ENCODE results near the gene STAT6. TPM values are rescaled to one million over a fixed set of nuclear protein-coding genes. Genes with fewer than 3 reads are reported as not detected.

The STAT6 gene
- total RNA-seq, 2 donors from 2014 or later: 124 to 237 TPM

GRCh38 chr12:57139796-57140649 is 28.9 kb upstream of the STAT6 start:
- TF ChIP-seq, protein P1, sequence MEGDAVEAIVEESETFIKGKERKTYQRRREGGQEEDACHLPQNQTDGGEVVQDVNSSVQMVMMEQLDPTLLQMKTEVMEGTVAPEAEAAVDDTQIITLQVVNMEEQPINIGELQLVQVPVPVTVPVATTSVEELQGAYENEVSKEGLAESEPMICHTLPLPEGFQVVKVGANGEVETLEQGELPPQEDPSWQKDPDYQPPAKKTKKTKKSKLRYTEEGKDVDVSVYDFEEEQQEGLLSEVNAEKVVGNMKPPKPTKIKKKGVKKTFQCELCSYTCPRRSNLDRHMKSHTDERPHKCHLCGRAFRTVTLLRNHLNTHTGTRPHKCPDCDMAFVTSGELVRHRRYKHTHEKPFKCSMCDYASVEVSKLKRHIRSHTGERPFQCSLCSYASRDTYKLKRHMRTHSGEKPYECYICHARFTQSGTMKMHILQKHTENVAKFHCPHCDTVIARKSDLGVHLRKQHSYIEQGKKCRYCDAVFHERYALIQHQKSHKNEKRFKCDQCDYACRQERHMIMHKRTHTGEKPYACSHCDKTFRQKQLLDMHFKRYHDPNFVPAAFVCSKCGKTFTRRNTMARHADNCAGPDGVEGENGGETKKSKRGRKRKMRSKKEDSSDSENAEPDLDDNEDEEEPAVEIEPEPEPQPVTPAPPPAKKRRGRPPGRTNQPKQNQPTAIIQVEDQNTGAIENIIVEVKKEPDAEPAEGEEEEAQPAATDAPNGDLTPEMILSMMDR (IDR thresholded peaks at IDR 0.05): no peak
- TF ChIP-seq POLR2A (IDR thresholded peaks at IDR 0.05) (no peak), POLR2AphosphoS5 (IDR thresholded peaks at IDR 0.05) (no peak)
- H3K9me3 ChIP-seq: no peaks in the 10 kb centered on the region
- no peaks in the 10 kb centered on the region for H3K4me1 ChIP-seq (replicated peaks)
- intact Hi-C loops (cut with DNase I): no loop called here
- WGBS: 76% methylated on average over 6 of the region's 6 CpGs
- DNase-seq (ENCODE audit: low spot score): no peak
- H3K36me3 ChIP-seq: peaks cover 0 to 3% of the 10 kb centered on the region in 2 donors
- no peak overlapping the region for H3K27ac ChIP-seq
- H3K27me3 ChIP-seq (replicated peaks; ENCODE audit: insufficient read depth): no peaks in the 10 kb centered on the region
- no peak overlapping the region for H3K4me3 ChIP-seq

DNA sequence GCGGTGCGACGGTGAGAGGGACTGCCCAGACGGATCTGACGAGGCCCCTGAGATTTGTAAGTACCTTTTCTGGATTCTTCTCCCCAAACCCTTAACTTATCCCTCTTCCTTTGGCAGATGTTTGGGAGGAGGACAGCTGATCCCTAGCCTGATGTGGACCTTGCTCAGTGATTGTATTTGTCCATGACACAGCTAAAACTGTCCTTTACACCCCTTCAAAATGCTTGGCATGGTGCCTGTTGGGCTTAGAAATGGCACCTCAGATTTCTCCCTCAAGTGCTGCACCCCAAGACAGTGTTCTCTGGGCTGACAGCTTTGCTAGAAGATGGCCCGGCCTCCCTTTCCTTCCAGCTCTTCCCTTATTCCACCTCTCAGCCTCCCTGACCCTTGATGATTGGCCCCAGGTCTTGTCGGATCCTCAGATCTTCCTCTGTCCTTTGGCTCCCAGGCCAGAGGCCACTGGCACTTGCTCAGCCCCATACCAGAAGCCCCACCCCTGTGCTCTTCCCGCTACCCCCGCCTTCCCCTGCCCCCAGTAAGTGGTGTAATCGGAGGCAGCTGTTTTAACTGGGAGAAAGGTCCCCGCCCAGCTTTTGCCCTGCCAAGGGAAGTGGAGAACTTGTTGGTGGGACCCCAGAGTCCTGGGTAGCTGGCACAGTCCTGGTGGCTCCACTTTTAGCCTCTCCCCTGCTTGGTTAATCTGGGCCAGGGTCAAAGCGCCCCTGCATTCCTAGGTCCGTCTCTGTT is 27.5 kb upstream of the STAT6 start:
- intact Hi-C loops (cut with DNase I): no loop called here
- Histone ChIP-seq H3K27ac (no peak overlapping the region), H3K4me1 (replicated peaks) (no peaks in the 10 kb centered on the region), H3K27me3 (replicated peaks; ENCODE audit: insufficient read depth) (no peaks in the 10 kb centered on the region), H3K36me3 (no peaks in the 10 kb centered on the region), H3K4me3 (no peak overlapping the region), H3K9me3 (no peaks in the 10 kb centered on the region)
- no peak for TF ChIP-seq POLR2AphosphoS5 (IDR thresholded peaks at IDR 0.05)
- TF ChIP-seq POLR2A (IDR thresholded peaks at IDR 0.05): no peak
- TF ChIP-seq, protein P1 (IDR thresholded peaks at IDR 0.05): no peak
- WGBS: 73% methylated on average over 13 of the region's 13 CpGs
- no peak for DNase-seq (ENCODE audit: low spot score)

DNA sequence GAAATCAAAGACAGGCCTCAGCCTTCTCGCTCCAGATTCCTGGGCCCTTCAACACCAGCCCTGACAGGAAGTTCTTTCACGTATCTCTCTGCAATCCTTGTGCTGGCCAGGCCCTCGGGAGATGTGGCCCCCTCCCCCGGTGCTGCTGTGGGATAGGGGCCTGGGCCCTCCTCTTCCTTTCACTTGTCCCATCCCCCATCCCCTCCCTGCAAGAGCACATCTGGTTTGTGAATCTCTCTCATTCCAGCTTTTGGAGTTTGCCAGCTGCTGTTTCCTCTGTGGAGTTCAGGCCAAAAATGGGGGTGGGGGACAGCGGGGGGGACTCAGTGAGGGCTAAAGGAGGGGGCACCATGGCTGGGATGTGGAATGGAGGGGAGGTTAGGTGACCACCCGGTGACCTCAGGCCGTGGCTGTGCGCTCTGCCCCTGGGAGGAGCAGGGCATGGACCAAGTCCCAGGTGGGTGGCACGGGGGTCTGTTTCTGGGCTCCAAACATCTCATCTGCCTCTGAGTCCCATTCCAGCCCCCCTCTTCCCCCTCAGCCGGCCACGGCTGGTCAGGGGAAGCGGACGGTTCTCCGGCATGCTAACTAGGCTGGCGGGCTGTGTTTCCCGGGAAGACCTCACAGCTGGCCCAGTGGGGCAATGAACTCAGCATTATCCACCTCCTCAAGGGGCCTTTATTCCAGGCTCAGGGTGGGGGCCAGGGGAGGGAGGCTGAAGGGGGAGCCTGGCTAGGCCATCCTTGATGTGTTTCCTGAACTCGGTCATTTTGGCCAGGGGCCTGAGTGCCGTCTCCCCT is 24.6 kb upstream of the STAT6 start:
- H3K36me3 ChIP-seq: no peaks in the 10 kb centered on the region
- intact Hi-C loops (cut with DNase I): no loop called here
- H3K27me3 ChIP-seq (replicated peaks; ENCODE audit: insufficient read depth): no peaks in the 10 kb centered on the region
- no peak overlapping the region for H3K4me3 ChIP-seq
- no peaks in the 10 kb centered on the region for H3K9me3 ChIP-seq
- no peak for DNase-seq (ENCODE audit: low spot score)
- no peak for TF ChIP-seq POLR2AphosphoS5 (IDR thresholded peaks at IDR 0.05)
- TF ChIP-seq, protein P1 (IDR thresholded peaks at IDR 0.05): no peak
- peak overlapping the region; percentile 55 to 57 for H3K27ac ChIP-seq
- no peaks in the 10 kb centered on the region for H3K4me1 ChIP-seq (replicated peaks)
- WGBS: 46% methylated on average over 18 of the region's 18 CpGs

DNA sequence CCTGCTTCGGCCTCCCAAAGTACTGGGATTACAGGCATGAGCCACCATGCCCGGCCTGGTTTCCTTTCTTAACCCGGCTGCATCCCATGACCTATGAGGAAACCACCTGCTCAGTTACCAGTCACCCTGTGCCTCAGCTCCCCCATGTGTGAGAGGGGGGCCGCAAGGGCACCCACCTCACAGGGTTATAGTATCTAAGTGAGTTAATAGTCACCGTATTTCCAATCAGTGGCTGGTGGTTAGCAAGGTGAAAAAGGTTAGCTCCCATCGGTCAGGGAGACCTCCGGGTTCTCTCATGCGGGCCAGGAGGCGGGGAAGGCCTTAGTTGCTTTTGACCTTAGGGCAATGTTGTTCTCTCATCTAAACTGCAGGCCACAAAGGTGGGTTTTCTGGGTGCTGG is 23.8 kb upstream of the STAT6 start:
- DNase-seq (ENCODE audit: low spot score): no peak
- H3K4me1 ChIP-seq (replicated peaks): no peaks in the 10 kb centered on the region
- H3K36me3 ChIP-seq: no peaks in the 10 kb centered on the region
- no peak overlapping the region for H3K4me3 ChIP-seq
- no peak for TF ChIP-seq POLR2A (IDR thresholded peaks at IDR 0.05)
- TF ChIP-seq POLR2AphosphoS5 (IDR thresholded peaks at IDR 0.05): no peak
- TF ChIP-seq, protein P1 (IDR thresholded peaks at IDR 0.05): no peak
- H3K27ac ChIP-seq: peak overlapping the region; percentile 55 to 57
- WGBS: 74% methylated on average over 7 of the region's 9 CpGs
- H3K9me3 ChIP-seq: no peaks in the 10 kb centered on the region
- intact Hi-C loops (cut with DNase I): no loop called here
- H3K27me3 ChIP-seq (replicated peaks; ENCODE audit: insufficient read depth): no peaks in the 10 kb centered on the region
